ENCODE results near the gene CACNA2D3.

CACNA2D3 gene

GRCh38 chr3:54918516-54918915 is 796.2 kb downstream of the CACNA2D3 start:
- Mint-ChIP-seq H3K36me3 (ENCODE audit: low read depth) (no peaks in the 10 kb centered on the region), H3K4me1 (ENCODE audit: low read depth) (no peaks in the 10 kb centered on the region), H3K9me3 (no peaks in the 10 kb centered on the region), H3K27ac (no peak overlapping the region), H3K4me3 (no peak overlapping the region), H3K27me3 (no peaks in the 10 kb centered on the region)
- intact Hi-C loops (cut with micrococcal nuclease) = no loop called here

GRCh38 chr3:54928046-54928770 is 805.9 kb downstream of the CACNA2D3 start, which contains the start of gene LRTM1:
TSS of gene LRTM1 (minus strand) at chr3:54928059. CDS start at chr3:54927911, 148 bp downstream.
- Mint-ChIP-seq H3K4me3 (no peak within 1 kb of the TSS), H3K9me3 (no peaks in the 10 kb centered on the region), H3K36me3 (ENCODE audit: low read depth) (no peaks in the 10 kb centered on the region), H3K27ac (no peak within 1 kb of the TSS), H3K27me3 (peaks cover under 1% of the 10 kb centered on the region), H3K4me1 (ENCODE audit: low read depth) (no peaks in the 10 kb centered on the region)
- intact Hi-C loops (cut with micrococcal nuclease) = no loop called here

GRCh38 chr3:54931182-54931581 is 808.8 kb downstream of the CACNA2D3 start:
- no peaks in the 10 kb centered on the region for H3K9me3 Mint-ChIP-seq
- H3K27me3 Mint-ChIP-seq = peaks cover 1% of the 10 kb centered on the region
- intact Hi-C loops (cut with micrococcal nuclease) = no loop called here
- no peaks in the 10 kb centered on the region for H3K36me3 Mint-ChIP-seq (ENCODE audit: low read depth)
- H3K27ac Mint-ChIP-seq = no peak overlapping the region
- H3K4me3 Mint-ChIP-seq = no peak overlapping the region
- no peaks in the 10 kb centered on the region for H3K4me1 Mint-ChIP-seq (ENCODE audit: low read depth)

- H3K9me3 Mint-ChIP-seq = no peaks in the 10 kb centered on the region
- peaks cover 3% of the 10 kb centered on the region for H3K4me1 Mint-ChIP-seq (ENCODE audit: low read depth)
- no peaks in the 10 kb centered on the region for H3K36me3 Mint-ChIP-seq (ENCODE audit: low read depth)
- no peak overlapping the region for H3K4me3 Mint-ChIP-seq
- no peak overlapping the region for H3K27ac Mint-ChIP-seq
- intact Hi-C loops (cut with micrococcal nuclease) = no loop called here
- peaks cover 4% of the 10 kb centered on the region for H3K27me3 Mint-ChIP-seq
Measured at GRCh38 chr3:54932606-54933005, 810.3 kb downstream of the CACNA2D3 start.

- no peaks in the 10 kb centered on the region for H3K9me3 Mint-ChIP-seq
- peaks cover 9% of the 10 kb centered on the region for H3K4me1 Mint-ChIP-seq (ENCODE audit: low read depth)
- H3K27ac Mint-ChIP-seq = no peak overlapping the region
- intact Hi-C loops (cut with micrococcal nuclease) = no loop called here
- H3K27me3 Mint-ChIP-seq = peaks cover 16% of the 10 kb centered on the region
- no peak overlapping the region for H3K4me3 Mint-ChIP-seq
- H3K36me3 Mint-ChIP-seq (ENCODE audit: low read depth) = no peaks in the 10 kb centered on the region
Measured at GRCh38 chr3:54935869-54936268, 813.5 kb downstream of the CACNA2D3 start.

- H3K4me1 Mint-ChIP-seq (ENCODE audit: low read depth) = peaks cover 9% of the 10 kb centered on the region
- no peaks in the 10 kb centered on the region for H3K36me3 Mint-ChIP-seq (ENCODE audit: low read depth)
- intact Hi-C loops (cut with micrococcal nuclease) = no loop called here
- no peak overlapping the region for H3K4me3 Mint-ChIP-seq
- no peaks in the 10 kb centered on the region for H3K9me3 Mint-ChIP-seq
- peaks cover 16% of the 10 kb centered on the region for H3K27me3 Mint-ChIP-seq
- H3K27ac Mint-ChIP-seq = no peak overlapping the region
Measured at GRCh38 chr3:54936561-54936960, 814.2 kb downstream of the CACNA2D3 start.

GRCh38 chr3:54939557-54940300 is 817.4 kb downstream of the CACNA2D3 start:
- Mint-ChIP-seq H3K4me3 (no peak overlapping the region), H3K36me3 (ENCODE audit: low read depth) (no peaks in the 10 kb centered on the region), H3K4me1 (ENCODE audit: low read depth) (peaks cover 9% of the 10 kb centered on the region), H3K27ac (no peak overlapping the region), H3K27me3 (peaks cover 21% of the 10 kb centered on the region), H3K9me3 (no peaks in the 10 kb centered on the region)
- intact Hi-C loops (cut with micrococcal nuclease) = no loop called here

- Mint-ChIP-seq H3K27me3 (peaks cover 21% of the 10 kb centered on the region), H3K4me1 (ENCODE audit: low read depth) (peaks cover 9% of the 10 kb centered on the region), H3K36me3 (ENCODE audit: low read depth) (no peaks in the 10 kb centered on the region), H3K4me3 (no peak overlapping the region), H3K27ac (no peak overlapping the region), H3K9me3 (no peaks in the 10 kb centered on the region)
- intact Hi-C loops (cut with micrococcal nuclease) = no loop called here
Measured at GRCh38 chr3:54940971-54941370, 818.6 kb downstream of the CACNA2D3 start.

GRCh38 chr3:54941690-54942362 is 819.5 kb downstream of the CACNA2D3 start:
- intact Hi-C loops (cut with micrococcal nuclease) = no loop called here
- no peaks in the 10 kb centered on the region for H3K36me3 Mint-ChIP-seq (ENCODE audit: low read depth)
- no peak overlapping the region for H3K4me3 Mint-ChIP-seq
- H3K9me3 Mint-ChIP-seq = no peaks in the 10 kb centered on the region
- peaks cover 26% of the 10 kb centered on the region for H3K27me3 Mint-ChIP-seq
- H3K27ac Mint-ChIP-seq = no peak overlapping the region
- peaks cover 9% of the 10 kb centered on the region for H3K4me1 Mint-ChIP-seq (ENCODE audit: low read depth)

GRCh38 chr3:54949491-54950044 is 827.2 kb downstream of the CACNA2D3 start:
- intact Hi-C loops (cut with micrococcal nuclease) = loop anchor here (5.0 kb wide), 1 partner anchor 773 kb away; no protein-coding TSS in a partner anchor
- H3K9me3 Mint-ChIP-seq = no peaks in the 10 kb centered on the region
- H3K27me3 Mint-ChIP-seq = peaks cover 10% of the 10 kb centered on the region
- no peaks in the 10 kb centered on the region for H3K4me1 Mint-ChIP-seq (ENCODE audit: low read depth)
- no peak overlapping the region for H3K4me3 Mint-ChIP-seq
- H3K27ac Mint-ChIP-seq = no peak overlapping the region
- no peaks in the 10 kb centered on the region for H3K36me3 Mint-ChIP-seq (ENCODE audit: low read depth)

- no peaks in the 10 kb centered on the region for H3K36me3 Mint-ChIP-seq (ENCODE audit: low read depth)
- peaks cover 10% of the 10 kb centered on the region for H3K27me3 Mint-ChIP-seq
- no peak overlapping the region for H3K4me3 Mint-ChIP-seq
- no peak overlapping the region for H3K27ac Mint-ChIP-seq
- no peaks in the 10 kb centered on the region for H3K4me1 Mint-ChIP-seq (ENCODE audit: low read depth)
- intact Hi-C loops (cut with micrococcal nuclease) = loop anchor here (1.0 to 5.0 kb wide), 2 partner anchors 231 to 772 kb away; no protein-coding TSS in a partner anchor
- no peaks in the 10 kb centered on the region for H3K9me3 Mint-ChIP-seq
Measured at GRCh38 chr3:54950391-54951003, 828.1 kb downstream of the CACNA2D3 start.

GRCh38 chr3:54951405-54951804 is 829.1 kb downstream of the CACNA2D3 start:
- intact Hi-C loops (cut with micrococcal nuclease) = loop anchor here (1.0 to 5.0 kb wide), 2 partner anchors 230 to 771 kb away; no protein-coding TSS in a partner anchor
- Mint-ChIP-seq H3K4me1 (ENCODE audit: low read depth) (no peaks in the 10 kb centered on the region), H3K4me3 (no peak overlapping the region), H3K27ac (no peak overlapping the region), H3K36me3 (ENCODE audit: low read depth) (no peaks in the 10 kb centered on the region), H3K9me3 (no peaks in the 10 kb centered on the region), H3K27me3 (peaks cover 6% of the 10 kb centered on the region)

- Mint-ChIP-seq H3K36me3 (ENCODE audit: low read depth) (no peaks in the 10 kb centered on the region), H3K27ac (no peak overlapping the region), H3K9me3 (no peaks in the 10 kb centered on the region), H3K4me3 (no peak overlapping the region), H3K27me3 (peaks cover 5% of the 10 kb centered on the region), H3K4me1 (ENCODE audit: low read depth) (no peaks in the 10 kb centered on the region)
- intact Hi-C loops (cut with micrococcal nuclease) = loop anchor here (5.0 kb wide), 1 partner anchor 768 kb away; no protein-coding TSS in a partner anchor
Measured at GRCh38 chr3:54954022-54954421, 831.7 kb downstream of the CACNA2D3 start.

Data from dendritic cell treated with granulocyte-macrophage colony-stimulating factor and Interleukin-4, amounts not matched to agents 40 ng/mL and 50 ng/mL, for 4 days (primary cell).